Dedifferentiated amniotic fluid mesenchymal stem cell (primary cell): ENCODE data around the gene PRKCE.
"Not testable (repeated sequence)": the region's sequence is repeated elsewhere in the genome, so short reads cannot be mapped to it uniquely, and the experiment has no call there.

Source experiments
- DNase-seq: peaks from one replicate; pipeline ENCODE4 v3.0.0-alpha.2; 2016; ENCODE audit errors: extremely low spot score

The PRKCE gene

DNA sequence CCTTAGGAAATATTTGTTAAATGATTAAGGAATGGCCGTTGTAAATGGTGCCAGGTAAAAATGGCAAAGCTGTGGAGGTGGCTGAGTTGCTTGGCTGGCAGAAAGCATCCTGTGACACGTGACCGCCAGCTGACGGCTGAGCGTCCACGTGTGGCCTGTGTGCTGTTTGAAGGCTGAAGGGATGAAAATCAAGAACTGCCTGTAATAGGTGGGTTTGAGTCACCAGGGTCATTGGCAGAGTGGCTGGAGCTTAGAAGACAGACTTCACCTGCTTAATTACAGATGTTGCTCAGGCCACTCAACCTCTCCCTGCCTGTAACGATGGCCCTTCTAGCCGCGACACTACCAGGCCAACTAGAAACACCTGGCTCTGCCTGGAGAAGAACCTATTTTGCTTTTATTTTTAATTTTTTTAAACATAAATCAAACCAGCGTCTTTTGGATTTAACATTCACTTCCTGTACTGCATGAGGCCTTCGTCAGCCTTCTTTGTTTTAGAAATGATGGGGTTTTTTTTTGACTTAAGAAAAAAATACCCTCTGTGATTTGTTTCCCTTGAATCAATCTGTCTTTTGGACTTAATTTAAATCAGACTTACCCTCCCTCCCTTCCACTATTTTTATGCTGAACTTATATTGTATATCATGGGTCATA, 206.5 kb downstream of the PRKCE start:
- no peak for DNase-seq

DNA sequence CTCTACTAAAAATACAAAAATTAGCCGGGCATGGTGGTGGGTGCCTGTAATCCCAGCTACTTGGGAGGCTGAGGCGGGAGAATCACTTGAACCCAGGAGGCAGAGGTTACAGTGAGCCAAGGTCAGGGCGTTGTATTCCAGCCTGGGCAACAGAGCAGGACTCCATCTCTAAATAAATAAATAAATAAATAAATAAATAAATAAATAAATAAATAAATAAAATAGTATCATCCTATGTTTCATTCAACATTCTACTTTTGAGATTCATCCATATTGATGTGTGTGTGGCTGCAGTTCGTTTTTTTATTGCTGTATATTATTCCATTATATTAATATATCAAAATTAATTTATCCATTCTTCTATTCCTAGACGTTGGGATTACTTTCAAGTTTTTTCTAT, 207.4 kb downstream of the PRKCE start:
- DNase-seq, result not testable (repeated sequence)

DNA sequence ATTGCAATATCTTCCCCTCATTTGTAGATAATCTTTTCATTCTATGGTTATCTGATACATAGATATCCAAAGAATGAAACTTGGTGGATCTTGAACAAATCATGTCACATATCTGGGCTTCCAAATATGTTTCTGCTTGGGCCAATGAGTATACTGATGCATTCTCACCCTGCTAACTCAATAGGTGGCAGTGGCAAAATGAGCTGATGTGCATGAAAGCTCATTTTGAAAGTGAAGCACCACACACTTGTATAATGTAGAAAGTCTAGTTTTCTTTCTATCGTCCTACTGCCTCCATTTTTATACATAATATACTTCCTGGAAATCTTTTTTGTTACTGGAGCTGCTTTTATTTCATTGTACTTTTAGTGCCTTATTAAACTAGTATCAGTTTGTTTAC, 208.2 kb downstream of the PRKCE start:
- no peak for DNase-seq

DNA sequence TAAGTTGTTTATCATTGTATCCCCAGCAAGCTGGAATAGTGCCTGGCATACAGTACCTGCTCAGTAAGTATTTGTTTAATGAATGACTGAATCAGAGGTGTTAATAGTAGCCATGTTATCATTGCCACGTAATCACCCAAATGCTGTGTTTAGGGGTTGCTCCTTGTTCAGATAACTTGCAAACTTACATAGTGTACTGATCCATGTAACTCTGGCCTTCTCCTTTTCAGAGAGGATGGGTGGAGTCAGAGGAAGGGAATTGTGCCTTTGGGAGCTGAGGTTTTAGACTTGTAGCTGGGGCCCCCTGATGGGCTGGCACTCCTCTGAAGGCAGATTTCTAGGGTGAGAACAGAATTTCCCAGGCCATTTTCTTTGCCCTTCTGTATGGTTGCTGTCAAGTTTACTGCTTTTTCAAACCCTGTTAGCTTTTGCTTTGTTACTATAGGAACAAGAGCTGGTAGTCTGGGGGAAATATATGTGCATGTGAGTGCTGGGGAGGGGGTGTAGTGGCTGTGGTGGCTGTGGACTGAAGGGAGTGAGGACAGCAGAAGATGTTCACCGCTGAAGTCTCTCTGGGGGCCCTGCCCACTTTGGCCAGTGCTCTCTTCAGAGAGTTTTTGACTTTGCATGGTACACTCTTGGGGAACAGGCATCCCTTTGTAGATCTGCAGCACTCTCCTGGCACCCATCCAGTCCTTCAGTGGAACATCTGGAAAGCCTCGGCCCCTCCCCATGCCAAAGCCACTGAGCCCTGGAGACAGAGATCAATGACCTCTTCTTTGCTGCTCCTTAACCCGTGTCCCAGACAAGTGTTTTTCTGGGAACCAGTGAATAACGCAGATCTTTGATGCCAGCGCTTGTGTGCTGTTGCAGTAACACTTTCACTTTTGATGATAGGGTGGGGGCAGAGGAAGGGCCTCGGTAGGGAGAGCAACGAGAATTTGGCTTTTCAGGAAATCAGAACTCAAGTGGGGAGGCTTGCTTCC, 209.0 kb downstream of the PRKCE start:
- DNase-seq, result peak; percentile 42

DNA sequence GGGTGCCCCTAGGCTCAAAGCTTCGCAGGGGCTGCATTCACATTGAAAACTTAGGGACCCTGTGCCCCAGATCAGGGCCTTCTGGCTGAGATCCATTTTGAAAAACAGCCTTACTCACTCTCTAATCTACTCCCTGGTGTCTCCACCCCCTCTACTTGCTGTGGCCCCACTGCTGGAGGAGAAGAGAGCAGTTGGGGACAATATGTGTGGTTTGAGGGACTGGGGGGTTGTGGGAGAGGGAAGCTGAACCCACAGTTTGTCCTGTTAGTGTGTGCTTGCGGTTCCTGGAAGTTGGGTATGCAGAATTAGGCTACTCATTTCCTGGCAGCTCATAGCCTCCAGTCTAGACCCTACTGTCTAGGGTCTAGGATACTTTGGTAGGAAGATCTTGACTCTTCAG, 211.4 kb downstream of the PRKCE start:
- DNase-seq, result no peak

DNA sequence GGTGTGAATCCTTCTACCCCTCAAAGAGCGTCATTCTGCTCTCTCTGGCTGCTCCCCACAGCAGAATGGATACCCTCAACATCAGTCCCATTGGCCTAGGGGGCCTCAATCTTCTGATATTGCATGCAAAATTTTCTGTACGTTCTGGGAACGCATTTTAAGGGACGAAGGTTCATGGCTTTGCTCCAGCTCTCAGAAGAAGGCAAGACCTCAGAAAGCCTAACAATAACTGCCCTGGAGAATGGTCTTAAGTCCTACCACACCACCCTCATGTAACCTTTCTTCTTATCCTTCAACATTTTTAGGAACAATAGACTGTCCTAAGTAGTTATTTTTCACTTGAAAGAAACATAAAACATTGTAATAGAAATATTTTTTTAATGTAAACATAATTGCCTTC, 212.6 kb downstream of the PRKCE start:
- DNase-seq, result no peak

DNA sequence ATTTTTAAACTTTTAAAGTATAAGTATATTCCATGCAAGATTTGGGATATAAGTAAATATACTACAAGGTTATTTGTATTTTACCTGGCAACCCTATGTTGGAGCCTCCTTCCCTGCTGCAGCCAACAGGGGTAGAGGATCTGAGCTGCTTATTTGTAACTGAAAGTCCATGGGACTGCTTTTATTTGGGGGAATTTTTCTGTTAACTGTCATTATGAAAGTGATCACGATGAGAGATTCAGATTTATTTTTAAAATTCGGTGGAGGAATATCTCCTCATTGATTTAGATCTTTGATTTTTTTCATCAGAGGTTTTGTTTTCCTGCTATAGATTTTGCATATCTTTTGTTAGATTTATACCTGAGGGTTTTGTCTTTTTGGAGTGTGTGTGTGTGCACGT, 215.9 kb downstream of the PRKCE start:
- no peak for DNase-seq

DNA sequence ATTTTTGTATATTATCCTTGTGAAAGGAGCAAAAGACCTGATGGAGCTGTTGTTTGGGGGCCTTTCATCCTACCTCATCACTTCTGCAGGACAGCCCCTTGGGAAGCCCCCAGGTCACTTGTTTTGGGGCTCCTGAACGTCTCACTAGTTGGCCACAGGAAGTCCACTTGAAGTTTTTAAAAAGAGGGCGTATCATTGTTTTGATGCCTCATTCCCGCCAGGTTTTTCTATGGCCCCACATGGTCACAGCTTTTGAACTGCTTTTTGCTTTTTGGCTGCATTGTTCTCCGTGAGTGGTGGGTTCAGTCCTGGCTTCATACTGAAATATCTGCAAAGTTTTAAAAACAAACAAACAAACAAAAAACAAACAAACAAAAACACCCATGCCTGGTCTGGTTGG, 216.3 kb downstream of the PRKCE start:
- no peak for DNase-seq

DNA sequence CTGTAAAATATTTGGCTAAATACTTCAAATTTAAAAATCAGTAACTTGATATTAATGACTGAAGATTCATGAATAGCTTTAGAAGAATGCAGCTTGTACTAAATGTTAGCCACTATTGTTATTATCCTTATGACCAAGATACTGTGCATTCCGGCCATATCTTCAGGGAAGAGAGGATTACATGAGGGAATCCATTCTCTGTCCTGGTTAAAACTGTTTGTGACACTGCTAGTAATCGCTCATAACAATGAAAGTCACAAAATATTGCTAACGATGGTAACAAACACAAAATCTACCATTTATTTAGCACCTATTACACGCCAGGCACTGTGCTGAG, 217.7 kb downstream of the PRKCE start:
- no peak for DNase-seq

DNA sequence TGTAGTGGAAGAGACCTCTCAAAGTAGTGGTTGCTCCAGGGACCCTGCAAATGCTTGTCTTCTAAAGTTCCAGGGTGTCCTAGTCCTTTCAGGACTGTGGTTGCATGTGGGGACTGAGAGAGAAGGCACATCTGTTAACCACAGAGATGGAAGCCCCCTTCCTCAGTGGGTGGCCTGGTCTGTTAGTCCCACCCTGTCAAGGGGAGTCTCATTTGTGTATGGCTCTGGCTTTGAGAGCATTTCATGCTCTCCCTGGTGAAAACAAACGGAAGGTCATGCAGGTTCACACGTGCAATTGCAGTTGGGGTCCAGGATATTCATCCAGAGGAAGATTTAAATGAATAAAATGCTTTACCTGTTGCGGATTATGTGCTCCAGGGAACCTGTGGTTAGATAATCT, 219.6 kb downstream of the PRKCE start:
- DNase-seq, result no peak

DNA sequence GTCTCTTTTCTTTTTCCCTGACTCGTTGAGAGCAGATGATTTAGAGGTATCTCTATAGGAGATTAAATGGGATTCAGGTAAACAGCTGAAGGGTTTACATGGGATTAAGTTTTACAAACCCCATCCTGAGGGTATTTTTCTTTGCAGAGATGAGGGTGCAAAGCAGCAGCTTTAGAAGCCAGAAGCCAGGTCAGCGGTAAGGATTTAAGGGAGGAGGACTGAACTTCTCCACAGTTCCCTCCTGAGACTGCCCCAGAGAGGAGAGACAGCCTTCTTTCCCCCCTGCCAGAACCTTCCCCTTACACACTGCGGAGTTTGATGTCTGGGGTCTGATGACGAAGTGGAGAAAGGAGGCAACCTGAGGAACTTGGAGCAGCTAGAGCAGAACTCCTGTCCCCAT, 220.1 kb downstream of the PRKCE start:
- no peak for DNase-seq

DNA sequence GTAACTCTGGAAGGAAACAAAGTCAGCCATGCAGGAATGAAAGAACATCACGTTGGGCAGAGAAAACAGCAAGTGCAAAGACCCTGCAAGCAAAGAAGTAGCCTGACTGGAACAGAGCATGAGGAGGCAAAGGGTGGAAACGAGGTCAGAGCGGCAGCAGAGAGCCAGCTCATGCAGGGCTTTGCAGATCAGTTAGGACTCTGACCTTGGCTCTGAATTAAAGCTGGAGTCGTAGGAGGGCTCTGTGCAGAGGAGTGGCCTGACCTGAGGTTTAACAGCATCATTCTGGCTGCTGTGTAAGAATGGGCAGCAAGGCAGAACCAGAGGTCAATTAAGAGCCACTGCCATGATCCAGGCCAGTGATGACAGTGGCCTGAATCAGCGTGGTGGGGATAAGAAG, 220.7 kb downstream of the PRKCE start:
- no peak for DNase-seq

DNA sequence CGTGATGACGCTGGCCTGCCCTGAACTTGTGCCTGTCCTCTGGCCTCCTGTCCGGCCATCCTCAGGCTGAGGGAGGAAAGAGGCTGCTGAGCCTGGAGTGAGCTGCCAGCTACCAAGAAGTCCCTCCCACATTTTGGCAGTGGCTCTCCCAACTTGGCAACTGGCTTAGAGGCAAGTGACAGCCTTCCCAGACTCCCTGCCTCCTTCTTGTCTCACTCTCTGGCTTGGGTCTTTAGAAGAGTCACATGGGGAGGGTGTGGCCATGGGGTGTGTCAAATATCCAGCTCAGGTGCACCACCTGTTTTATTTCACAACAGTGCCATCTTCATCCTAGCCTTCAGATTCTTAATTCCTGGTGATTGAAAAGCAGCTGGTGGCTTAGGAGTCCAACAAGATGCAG, 222.9 kb downstream of the PRKCE start:
- no peak for DNase-seq

DNA sequence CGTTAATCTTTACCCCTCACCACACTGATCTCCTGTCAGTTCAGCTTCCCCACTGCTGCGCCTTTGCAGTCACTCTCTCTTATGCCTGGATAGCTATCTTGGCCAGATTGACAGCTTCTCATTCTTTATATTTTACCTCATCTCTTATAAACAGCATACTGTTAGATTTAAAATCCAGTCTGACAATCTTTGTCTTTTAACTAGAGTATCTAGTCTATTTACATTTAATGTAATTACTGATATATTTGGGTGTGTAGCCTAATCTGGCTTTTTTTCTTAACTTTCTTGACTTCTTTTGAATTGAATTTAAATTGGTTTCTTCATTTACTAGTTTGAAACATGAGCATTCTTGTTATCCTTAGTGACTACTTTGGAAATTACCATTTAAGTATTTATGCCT, 225.1 kb downstream of the PRKCE start:
- no peak for DNase-seq

DNA sequence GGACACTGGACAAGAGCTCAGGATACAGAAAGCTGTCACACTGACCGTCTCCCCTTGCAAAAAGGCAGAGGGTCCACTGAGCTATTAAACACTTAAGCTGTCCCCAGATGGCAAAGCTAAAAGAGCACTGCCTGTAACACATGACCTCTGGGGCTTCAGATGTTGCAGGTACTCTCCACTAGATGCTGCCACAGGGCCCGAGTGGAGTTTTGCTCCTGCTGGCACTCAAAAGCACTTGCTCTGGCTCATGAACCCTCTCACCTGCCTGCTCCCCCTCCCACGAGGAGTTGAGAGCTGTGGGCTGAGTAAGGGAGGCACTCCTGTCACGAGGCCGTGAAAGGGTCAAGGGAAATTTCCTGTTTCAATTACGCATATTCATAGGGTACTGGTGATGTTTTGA, 227.9 kb downstream of the PRKCE start:
- no peak for DNase-seq

DNA sequence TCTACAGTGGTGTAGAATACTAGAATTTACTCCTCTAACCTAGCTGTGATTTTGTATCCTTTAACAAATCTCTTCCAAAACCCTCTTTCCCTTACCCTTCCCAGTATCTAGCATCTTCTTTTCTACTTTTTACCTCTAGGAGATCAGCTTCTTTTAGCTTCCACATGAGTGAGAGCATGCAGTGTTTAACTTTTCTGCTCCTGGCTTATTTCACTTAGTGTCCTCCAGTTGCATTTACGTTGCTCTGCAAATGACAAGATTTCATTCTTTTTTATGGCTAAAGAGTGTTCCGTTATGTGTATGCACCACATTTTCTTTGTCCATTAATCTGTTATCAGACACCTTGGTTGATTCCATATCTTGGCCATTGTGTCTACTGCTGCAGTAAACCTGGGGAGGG, 228.5 kb downstream of the PRKCE start:
- no peak for DNase-seq

DNA sequence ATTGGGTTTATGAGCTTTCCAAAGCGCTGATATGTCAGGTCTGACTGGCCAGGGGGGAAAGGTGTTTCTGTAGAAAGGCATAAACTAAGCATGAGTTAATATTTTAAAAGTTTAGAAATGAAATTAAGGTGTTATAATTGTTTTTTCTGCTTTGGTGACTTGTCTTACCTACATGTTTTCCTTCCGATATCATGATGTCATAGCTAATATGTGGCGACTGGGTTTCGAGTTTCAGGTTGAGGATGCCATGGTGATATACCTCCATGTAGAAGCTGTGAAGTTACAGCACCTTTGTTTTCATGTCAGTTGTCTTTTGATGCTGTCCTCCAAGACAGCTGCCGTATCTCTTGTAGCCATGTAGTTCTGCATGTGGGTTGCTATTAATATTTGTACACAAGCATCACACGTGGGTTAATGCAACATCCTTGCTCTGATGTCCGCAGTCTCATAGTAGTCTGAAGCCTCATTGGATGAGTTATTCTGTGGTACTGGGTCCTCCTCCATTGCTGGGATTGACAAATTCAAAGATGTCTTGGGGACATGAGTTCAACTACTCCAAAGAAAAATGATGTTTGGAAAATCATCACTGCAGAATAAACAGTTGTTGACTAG, 230.6 kb downstream of the PRKCE start:
- DNase-seq, result no peak

DNA sequence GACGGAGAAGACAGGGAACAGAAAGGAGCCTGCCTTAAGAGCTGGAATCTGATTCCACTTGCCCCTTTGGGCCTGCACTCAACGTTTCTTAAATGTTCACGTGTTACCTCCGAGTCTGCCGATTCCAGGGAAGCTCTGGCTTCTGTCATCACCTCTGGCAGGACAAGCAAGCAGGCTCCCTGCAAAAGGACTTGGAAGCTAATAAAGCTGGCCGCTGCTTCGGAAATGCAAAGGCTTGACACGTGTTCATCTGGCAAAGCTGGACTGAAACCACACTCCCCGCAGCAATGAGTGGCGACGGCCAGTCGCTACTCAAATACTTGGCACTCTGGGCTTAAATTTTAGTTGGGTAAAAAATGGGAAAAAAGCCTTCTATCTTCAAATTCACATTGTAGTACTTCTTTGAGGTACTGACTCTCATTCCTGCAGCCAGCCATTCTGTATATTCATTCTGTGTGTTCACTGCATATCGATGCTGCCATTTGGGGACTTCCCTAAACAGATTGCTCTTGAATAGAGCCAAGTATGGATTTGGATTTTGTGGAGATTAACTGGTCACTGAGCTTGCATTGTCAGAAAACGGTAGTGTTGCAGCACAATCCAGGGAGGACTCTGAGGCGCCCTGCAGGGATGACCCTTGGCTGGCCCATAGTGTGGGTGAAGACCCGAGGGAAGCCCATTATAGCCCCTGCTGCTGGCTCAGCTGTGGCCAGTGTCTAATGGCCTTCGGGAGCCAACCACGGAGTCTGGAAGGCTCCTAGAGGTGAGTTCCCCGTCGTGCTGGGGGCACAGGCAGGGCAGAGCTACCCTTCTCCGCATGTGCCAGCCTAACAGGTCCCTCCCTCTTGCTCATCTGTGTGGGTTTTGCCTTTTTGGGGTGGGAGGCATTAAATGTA, 231.5 kb downstream of the PRKCE start:
- no peak for DNase-seq

DNA sequence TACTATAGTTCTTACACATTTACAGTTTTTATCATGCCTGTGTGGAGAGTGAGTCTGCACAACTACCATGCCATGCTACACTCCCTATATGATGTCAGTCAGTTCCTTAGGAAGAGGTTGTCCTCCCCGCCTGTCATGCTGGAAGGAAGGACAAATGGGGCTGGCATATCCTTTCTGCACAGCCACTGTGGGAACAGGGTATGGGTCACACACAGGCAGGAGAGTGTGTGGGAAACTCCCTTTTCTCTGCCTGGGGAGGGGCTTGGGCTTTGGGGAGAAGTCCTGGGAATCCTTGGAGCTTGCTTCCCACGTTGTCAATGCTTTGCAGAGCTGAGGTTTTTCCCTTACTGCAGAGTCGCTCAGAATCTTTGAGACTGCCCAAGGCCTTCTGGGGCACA, 232.1 kb downstream of the PRKCE start:
- DNase-seq, result no peak

DNA sequence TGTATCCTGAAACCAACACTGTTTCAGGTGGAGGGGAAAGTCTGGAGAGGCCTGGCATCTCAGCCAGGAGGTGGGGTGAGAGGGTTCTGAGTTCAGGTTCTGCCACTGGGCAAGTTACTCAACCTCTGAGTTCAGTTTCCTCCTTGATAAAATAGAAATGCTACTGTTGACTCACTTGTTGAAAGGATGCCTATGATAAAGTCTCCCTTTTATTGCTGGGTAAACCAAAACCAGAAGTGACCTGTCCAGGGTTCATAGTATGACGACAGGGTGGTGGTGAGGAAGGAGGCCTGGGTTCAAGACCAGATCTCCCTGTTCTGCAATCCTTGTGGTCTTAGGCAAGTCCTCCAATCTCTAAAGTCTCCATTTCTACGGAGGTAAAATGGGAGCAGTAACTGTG, 232.7 kb downstream of the PRKCE start:
- DNase-seq, result no peak

DNA sequence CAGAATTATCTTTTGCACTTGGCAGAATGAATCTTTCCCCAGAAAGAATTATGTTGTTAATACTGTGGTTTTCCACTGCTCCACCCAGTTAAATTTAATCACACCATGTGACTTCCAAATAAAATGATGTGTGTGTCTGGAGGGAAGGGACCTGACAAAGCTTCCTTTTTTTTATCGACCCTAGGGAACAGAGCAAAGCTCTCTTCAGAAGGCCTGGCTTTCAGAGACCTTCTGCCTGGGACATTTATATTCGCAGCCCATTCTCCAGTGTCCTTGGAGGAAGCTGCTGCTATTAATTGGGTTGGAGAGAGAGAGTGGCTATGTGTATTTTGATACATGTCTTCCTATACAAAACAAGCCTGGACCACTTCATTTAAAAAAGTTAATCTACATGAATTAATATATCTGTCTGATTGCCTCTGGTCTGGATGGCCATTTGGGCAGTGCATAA, 233.7 kb downstream of the PRKCE start:
- DNase-seq, result peak; percentile 37

DNA sequence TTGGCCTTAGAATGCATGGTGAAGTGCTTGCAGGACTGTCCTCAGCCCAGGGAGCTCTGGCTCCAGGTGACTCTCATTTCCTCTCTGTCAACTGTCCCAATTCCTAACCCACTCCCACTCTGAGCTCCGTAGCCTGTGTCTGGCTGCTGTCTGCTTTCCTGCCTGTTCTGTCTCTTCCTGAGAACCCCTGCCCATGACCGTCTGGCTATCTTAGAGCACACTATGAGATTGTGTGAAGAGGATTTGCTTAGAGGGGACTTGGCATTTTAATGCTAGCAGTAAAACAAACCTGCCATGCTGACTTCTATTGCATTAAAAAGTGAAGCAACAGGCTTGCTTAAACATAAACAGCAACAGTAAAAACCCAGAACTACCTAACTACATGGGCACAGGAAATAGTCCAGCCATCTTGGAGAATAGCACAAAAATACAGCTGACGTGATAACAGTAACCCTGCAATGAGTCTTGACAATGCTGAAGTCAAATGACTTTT, 234.7 kb downstream of the PRKCE start:
- DNase-seq, result no peak
